HepG2 (cell line): ENCODE measurements around the gene CPZ. TPM values are rescaled to one million over a fixed set of nuclear protein-coding genes. Genes with fewer than 3 reads are reported as not detected.

Experiments
- ATAC-seq: fragments of 200-7000 bp; cut with Tn5 transposase; 3 replicates; pipeline ENCODE4 v1.9.1; 2020; ENCODE audit warnings: mild to moderate bottlenecking, moderate library complexity
- BruUV-seq: library from RNA; stranded (reverse); fragments of 400-500 nt; replicated peaks from 2 replicates; lab custom pipeline; 2021; lab: Mats Ljungman, UMichigan
- CTCF ChIA-PET: fragments of 300-600 bp; formaldehyde crosslinking; extraction: SDS; loops from one replicate; lab custom pipeline; 2021; ENCODE audit warnings: low total read pairs, inconsistent platforms, low intra/inter-chr PET ratio; lab: Yijun Ruan, JAX
- POLR2A ChIA-PET: fragments of 350-600 bp; sonication (Branson Sonifier 250); formaldehyde crosslinking; loops from one replicate; lab custom pipeline; 2020; ENCODE audit warnings: antibody characterized with exemption, inconsistent platforms; lab: Yijun Ruan, JAX
- DNase-seq: peaks from one replicate; pipeline ENCODE4 v3.0.0-alpha.2; 2015; ENCODE audit warnings: low spot score
- FAIRE-seq: peaks from 3 replicates; lab custom pipeline; 2011; peaks lifted over from hg19 to GRCh38; lab: Jason Lieb, UNC
- H2AFZ ChIP-seq: one replicate; pipeline ENCODE4 v1.6.1; 2011; ENCODE audit warnings: low read length, inconsistent platforms
- H3K27ac ChIP-seq: fragments of 300-600 bp; 3 replicates; pipeline ENCODE4 v1.8.0; 2011; ENCODE audit warnings: mixed run types, mild to moderate bottlenecking, mixed read lengths, low read length, inconsistent platforms; ENCODE audit not compliant: insufficient read depth; ENCODE audit errors: extremely low read length
- H3K27me3 ChIP-seq, 2 experiments: fragments of 200-600 bp in 1 of 2; 2 replicates in 1 of 2; 3 replicates in 1 of 2; pipeline versions ENCODE4 v1.6.0 to v1.8.0; 2011; ENCODE audit warnings: low read length in 2 of 2, mild to moderate bottlenecking in 2 of 2, moderate library complexity in 2 of 2, inconsistent platforms in 1 of 2; ENCODE audit not compliant: insufficient read depth in 2 of 2, control insufficient read depth in 1 of 2
- H3K36me3 ChIP-seq, 2 experiments: fragments of 200-600 bp in 1 of 2; replicated peaks in 1 of 2; 2 replicates in 1 of 2; 3 replicates in 1 of 2; pipeline versions ENCODE4 v1.5.1 to v1.8.0; 2011; ENCODE audit warnings: low read length in 2 of 2, inconsistent platforms in 1 of 2; ENCODE audit not compliant: insufficient read depth in 2 of 2, control insufficient read depth in 1 of 2
- H3K4me1 ChIP-seq: 2 replicates; pipeline ENCODE4 v1.5.1; 2012; ENCODE audit warnings: low read length, inconsistent platforms; ENCODE audit not compliant: insufficient read depth
- H3K4me2 ChIP-seq: 2 replicates; pipeline ENCODE4 v1.6.0; 2011; ENCODE audit warnings: low read depth, low read length, inconsistent platforms
- H3K4me3 ChIP-seq, 3 experiments: fragments of 200-600 bp in 1 of 3; sonication (generic), shearing (Covaris generic) in 1 of 3; replicated peaks in 1 of 3; 2 replicates each; pipeline ENCODE4 v1.5.1; 2011 to 2016; ENCODE audit warnings: low read length in 3 of 3, inconsistent platforms in 2 of 3, low read depth in 2 of 3, mild to moderate bottlenecking in 2 of 3, control low read depth in 1 of 3, mixed read lengths in 1 of 3; ENCODE audit not compliant: insufficient read depth in 1 of 3
- H3K79me2 ChIP-seq: one replicate; pipeline ENCODE4 v1.6.1; 2011; ENCODE audit warnings: low read length, inconsistent platforms; ENCODE audit not compliant: insufficient read depth
- H3K9ac ChIP-seq: 2 replicates; pipeline ENCODE4 v1.6.0; 2011; ENCODE audit warnings: mild to moderate bottlenecking, low read depth, low read length, inconsistent platforms; ENCODE audit not compliant: insufficient read depth
- H3K9me3 ChIP-seq: 2 replicates; pipeline ENCODE4 v1.5.1; 2012; ENCODE audit warnings: mild to moderate bottlenecking, low read length
- H4K20me1 ChIP-seq: 2 replicates; pipeline ENCODE4 v1.6.0; 2011; ENCODE audit warnings: inconsistent platforms, mild to moderate bottlenecking, low read length, moderate library complexity; ENCODE audit not compliant: insufficient read depth
- ARID2 ChIP-seq: sonication (generic); formaldehyde crosslinking; IDR thresholded peaks from 2 replicates; pipeline ENCODE4 v1.8.1; 2022; ENCODE audit warnings: mild to moderate bottlenecking, missing genetic modification reagents, borderline replicate concordance
- GPBP1L1 ChIP-seq: sonication (generic); formaldehyde crosslinking; IDR thresholded peaks from 2 replicates; pipeline ENCODE4 v1.5.0; 2020; ENCODE audit warnings: mild to moderate bottlenecking, missing genetic modification reagents
- HDAC1 ChIP-seq: sonication (generic); formaldehyde crosslinking; IDR thresholded peaks from 2 replicates; pipeline ENCODE4 v1.5.1; 2020; ENCODE audit warnings: mild to moderate bottlenecking, missing genetic modification reagents
- MXD3 ChIP-seq: IDR thresholded peaks from 2 replicates; pipeline ENCODE4 v1.6.1; 2016; ENCODE audit warnings: mild to moderate bottlenecking, missing biosample characterization, missing genetic modification reagents
- REL ChIP-seq: sonication (generic); formaldehyde crosslinking; conservative IDR thresholded peaks from 2 replicates; pipeline ENCODE4 v1.8.0; 2022; ENCODE audit warnings: mild to moderate bottlenecking, missing genetic modification reagents, moderate library complexity
- RELA ChIP-seq: sonication (generic); formaldehyde crosslinking; IDR thresholded peaks from 2 replicates; pipeline ENCODE4 v1.4.0; 2020; ENCODE audit warnings: missing genetic modification reagents
- SUZ12 ChIP-seq: fragments of 150-350 bp; IDR thresholded peaks from 2 replicates; pipeline ENCODE4 v1.6.1; 2014; ENCODE audit warnings: low read depth, low read length
- TAF1 ChIP-seq: sonication (generic); formaldehyde crosslinking; IDR thresholded peaks from 2 replicates; pipeline ENCODE4 v1.4.0; 2020; ENCODE audit warnings: missing genetic modification reagents
- TFAP4 ChIP-seq: sonication (generic); IDR thresholded peaks from 2 replicates; pipeline ENCODE4 v1.6.1; 2016; ENCODE audit warnings: low read depth, borderline replicate concordance
- TFDP2 ChIP-seq: sonication (generic); formaldehyde crosslinking; IDR thresholded peaks from 2 replicates; pipeline ENCODE4 v1.4.0; 2020; ENCODE audit warnings: missing genetic modification reagents
- ZNF326 ChIP-seq: sonication (generic); formaldehyde crosslinking; IDR thresholded peaks from 2 replicates; pipeline ENCODE4 v1.4.0; 2020; ENCODE audit warnings: missing genetic modification reagents, borderline replicate concordance
- ZNF33B ChIP-seq: sonication (generic); formaldehyde crosslinking; IDR thresholded peaks from 2 replicates; pipeline ENCODE4 v1.5.1; 2020; ENCODE audit warnings: mild to moderate bottlenecking, missing genetic modification reagents
- ZNF431 ChIP-seq: sonication (generic); formaldehyde crosslinking; IDR thresholded peaks from 2 replicates; pipeline ENCODE4 v1.9.0; 2022; ENCODE audit warnings: missing genetic modification reagents, low read depth, mild to moderate bottlenecking, borderline replicate concordance
- ZNF644 ChIP-seq: IDR thresholded peaks from 2 replicates; pipeline ENCODE4 v1.6.1; 2016; ENCODE audit warnings: low read depth
- ZNF83 ChIP-seq: sonication (generic); formaldehyde crosslinking; IDR thresholded peaks from 2 replicates; pipeline ENCODE4 v1.4.0; 2020; ENCODE audit warnings: missing genetic modification reagents, mild to moderate bottlenecking, borderline replicate concordance
- WGBS: methylation state at CpG from one replicate; pipeline ENCODE4 v1.1.6; 2017; ENCODE audit warnings: low lambda C conversion rate; 5-methylcytosine and 5-hydroxymethylcytosine counted together
- in situ Hi-C: cut with HindIII; loops from 2 replicates; pipeline ENCODE4 v1.10.0; 2017; ENCODE audit warnings: low pct_unique_long_range_greater_than_20kb; ENCODE audit not compliant: extremely low pct_ligation_motif_present
- intact Hi-C: fragments of 100-400 bp; cut with micrococcal nuclease; formaldehyde crosslinking; loops from one replicate; pipeline ENCODE4 v1.10.0; 2022; ENCODE audit not compliant: unreplicated experiment
- polyA plus RNA-seq, 8 experiments: library from polyadenylated mRNA; depleted of rRNA in 3 of 8; stranded (reverse) in 7 of 8; unstranded in 1 of 8; fragments of >200 nt; fragmentation: Illumina TruSeq in 4 of 8; extraction: Trizol in 4 of 8; gene quantifications; 2 replicates each; pipeline versions ENCODE4 v1.2.1 to v1.2.3, GENCODE V29; 2011 to 2016; ENCODE audit warnings: low read depth in 4 of 8, missing spikeins in 1 of 8, mixed read lengths in 1 of 8; ENCODE audit not compliant: insufficient read depth in 1 of 8
- total RNA-seq, 5 experiments: library from RNA; depleted of rRNA; stranded (reverse); fragments of >200 nt; fragmentation: Illumina TruSeq; extraction: Trizol; gene quantifications; 2 replicates each; pipeline ENCODE4 v1.2.3, GENCODE V29; 2016; ENCODE audit warnings: low read depth in 1 of 5

The CPZ gene
- total and polyA plus RNA-seq, 2 of the 13 experiments (the other 11 are each of a cell fraction or from before 2014, with no cell fraction given), result 0.58 to 0.61 TPM

GRCh38 chr4:8585721-8586212 lies 6.8 kb upstream of the CPZ start:
- in situ Hi-C loops (no loop called here), intact Hi-C loops (loop anchor here (2.0 kb wide), 1 partner anchor 117 kb away; no protein-coding TSS in a partner anchor)
- no peaks in the 10 kb centered on the region for H3K4me1 ChIP-seq
- DNase-seq (no peak), FAIRE-seq (no peak), ATAC-seq (no peak)
- H3K27ac ChIP-seq, result no peak overlapping the region
- no TSS peak for BruUV-seq
- 0 out of 2 replicates have a peak, but pooled peaks cover 3% of the 10 kb centered on the region for H4K20me1 ChIP-seq
- no peaks in the 10 kb centered on the region for H3K36me3 ChIP-seq
- ChIA-PET POLR2A (no interaction called here), CTCF (interaction anchor here (1.3 kb wide), 1 partner anchor 117 kb away, joined by 4 read pairs; no protein-coding TSS in a partner anchor)
- WGBS, result 71% methylated on average over 1 of the region's 7 CpGs
- H3K79me2 ChIP-seq, result no peaks in the 10 kb centered on the region
- no peaks in the 10 kb centered on the region for H3K9me3 ChIP-seq
- no peak overlapping the region for H3K4me3 ChIP-seq
- H3K9ac ChIP-seq, result no peak overlapping the region
- no peak for TF ChIP-seq ZNF326 (CRISPR knock-in tag)
- TF ChIP-seq REL (CRISPR knock-in tag), result no peak
- TF ChIP-seq TAF1 (CRISPR knock-in tag), result no peak
- no peak for TF ChIP-seq ZNF431 (CRISPR knock-in tag)
- no peak for TF ChIP-seq GPBP1L1 (CRISPR knock-in tag)
- peaks cover 8 to 34% of the 10 kb centered on the region in 2 experiments; a peak in 3 of 5 replicates for H3K27me3 ChIP-seq
- H2AFZ ChIP-seq, result no peak overlapping the region
- no peak overlapping the region for H3K4me2 ChIP-seq

GRCh38 chr4:8586246-8586645 lies 6.3 kb upstream of the CPZ start:
- H3K27ac ChIP-seq, result no peak overlapping the region
- no peak overlapping the region for H2AFZ ChIP-seq
- no peak overlapping the region for H3K4me2 ChIP-seq
- 7% methylated on average over 3 of the region's 5 CpGs for WGBS
- ChIA-PET CTCF (interaction anchor here (1.3 kb wide), 1 partner anchor 117 kb away, joined by 4 read pairs; no protein-coding TSS in a partner anchor), POLR2A (no interaction called here)
- H3K79me2 ChIP-seq, result no peaks in the 10 kb centered on the region
- no peak for DNase-seq
- BruUV-seq, result no TSS peak
- no peaks in the 10 kb centered on the region for H3K9me3 ChIP-seq
- H3K27me3 ChIP-seq, result peaks cover 11 to 39% of the 10 kb centered on the region in 2 experiments; a peak in 3 of 5 replicates
- H4K20me1 ChIP-seq, result 0 out of 2 replicates have a peak, but pooled peaks cover 3% of the 10 kb centered on the region
- H3K4me1 ChIP-seq, result no peaks in the 10 kb centered on the region
- FAIRE-seq, result no peak
- H3K9ac ChIP-seq, result no peak overlapping the region
- H3K4me3 ChIP-seq, result no peak overlapping the region
- in situ Hi-C loops (no loop called here), intact Hi-C loops (loop anchor here (2.0 kb wide), 1 partner anchor 117 kb away; no protein-coding TSS in a partner anchor)
- no peak for ATAC-seq
- H3K36me3 ChIP-seq, result no peaks in the 10 kb centered on the region
- TF ChIP-seq ZNF644 (CRISPR knock-in tag) (no peak), HDAC1 (CRISPR knock-in tag) (no peak), ZNF83 (CRISPR knock-in tag) (no peak), TFAP4 (no peak), ARID2 (CRISPR knock-in tag) (no peak), SUZ12 (no peak), TFDP2 (CRISPR knock-in tag) (no peak), ZNF33B (CRISPR knock-in tag) (no peak), RELA (CRISPR knock-in tag) (no peak), MXD3 (no peak)
